Activated T-cell treated with anti-CD3 and anti-CD28 coated beads for 4 hours (primary cell): ENCODE measurements around the gene EFNB3.

ENCODE experiments used
- DNase-seq: peaks from one replicate; pipeline ENCODE4 v3.0.0-alpha.2; 2020

EFNB3 gene, protein sequence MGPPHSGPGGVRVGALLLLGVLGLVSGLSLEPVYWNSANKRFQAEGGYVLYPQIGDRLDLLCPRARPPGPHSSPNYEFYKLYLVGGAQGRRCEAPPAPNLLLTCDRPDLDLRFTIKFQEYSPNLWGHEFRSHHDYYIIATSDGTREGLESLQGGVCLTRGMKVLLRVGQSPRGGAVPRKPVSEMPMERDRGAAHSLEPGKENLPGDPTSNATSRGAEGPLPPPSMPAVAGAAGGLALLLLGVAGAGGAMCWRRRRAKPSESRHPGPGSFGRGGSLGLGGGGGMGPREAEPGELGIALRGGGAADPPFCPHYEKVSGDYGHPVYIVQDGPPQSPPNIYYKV

DNA sequence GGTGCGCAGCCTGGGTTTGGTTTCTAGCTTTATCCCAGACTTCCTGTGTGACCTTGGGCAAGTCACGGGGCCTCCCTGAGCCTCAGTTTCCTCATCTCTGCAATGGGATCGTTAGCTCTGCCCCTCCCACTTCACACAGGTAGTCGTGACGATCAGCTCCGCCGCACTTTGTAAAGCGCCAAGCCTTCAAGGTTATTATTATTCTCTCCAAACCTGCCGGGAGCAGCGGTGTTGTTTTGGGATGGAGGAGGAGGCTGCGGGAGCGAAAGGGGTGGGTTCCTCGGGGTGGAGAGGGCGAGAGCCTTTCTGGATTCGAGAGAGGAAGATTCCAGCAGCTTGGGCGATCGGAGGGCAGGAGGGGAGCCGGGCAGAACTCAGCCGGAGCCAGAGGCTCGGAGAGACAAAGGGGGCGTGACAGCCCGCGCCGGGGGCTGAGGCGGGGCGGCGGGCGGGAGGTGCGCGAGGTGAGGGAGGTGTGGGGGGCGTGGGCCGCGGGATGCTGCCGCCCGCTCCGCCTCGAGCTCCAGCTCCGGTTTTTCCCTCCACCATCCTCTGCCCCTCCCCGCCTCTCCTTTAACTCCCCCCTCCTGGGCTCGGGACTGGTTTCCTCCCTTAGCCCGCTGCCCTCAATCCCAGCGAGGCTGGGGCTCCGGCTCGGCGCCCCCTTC is at the start of gene EFNB3:
Gene EFNB3 (plus strand): TSS at position 602 of the 668 bp plus-strand sequence. CDS start 397 bp downstream, outside the sequence.
- no peak for DNase-seq

DNA sequence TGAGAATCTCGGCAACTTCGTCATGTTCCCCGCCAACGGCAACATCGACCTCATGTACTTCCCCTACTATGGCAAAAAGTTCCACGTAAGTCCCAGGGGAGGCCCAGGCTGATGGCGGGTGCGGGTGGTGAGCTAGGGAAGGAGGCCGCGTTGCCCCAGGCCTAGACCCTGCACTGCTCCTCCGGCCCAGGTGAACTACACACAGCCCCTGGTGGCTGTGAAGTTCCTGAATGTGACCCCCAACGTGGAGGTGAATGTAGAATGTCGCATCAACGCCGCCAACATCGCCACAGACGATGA is 49.5 kb upstream of the EFNB3 start:
- DNase-seq, result no peak

DNA sequence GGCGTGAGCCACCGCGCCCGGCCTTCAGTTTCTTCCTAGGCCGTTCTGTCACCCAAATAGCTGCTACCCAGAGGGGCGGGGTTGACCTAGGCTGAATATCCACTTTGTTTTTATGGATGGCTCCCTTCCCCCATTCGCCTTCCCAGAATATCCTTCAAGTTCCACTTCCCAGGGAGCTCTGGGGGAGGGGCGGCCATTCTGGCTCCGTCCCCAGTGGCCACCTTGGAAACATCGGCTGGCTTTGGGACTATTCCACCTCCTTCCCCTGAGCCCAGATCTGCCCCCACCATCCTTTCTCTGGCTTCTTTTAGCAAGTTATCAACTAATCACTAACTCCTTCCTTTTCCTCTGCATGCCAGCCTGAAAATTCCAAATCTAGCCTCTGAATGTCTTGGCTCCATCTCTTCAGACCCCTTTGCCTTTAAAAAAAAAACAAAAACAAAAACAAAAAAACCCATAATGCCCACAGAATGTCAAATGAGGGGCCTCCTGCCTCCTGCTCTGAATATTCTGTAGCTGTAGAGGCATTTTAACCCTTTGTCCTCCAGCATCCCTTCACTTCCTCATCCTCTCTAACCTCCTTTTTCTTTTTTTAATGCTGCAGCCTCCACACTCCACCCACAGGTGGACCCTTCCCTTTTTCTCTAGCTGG is 47.9 kb upstream of the EFNB3 start:
- DNase-seq, result no peak

DNA sequence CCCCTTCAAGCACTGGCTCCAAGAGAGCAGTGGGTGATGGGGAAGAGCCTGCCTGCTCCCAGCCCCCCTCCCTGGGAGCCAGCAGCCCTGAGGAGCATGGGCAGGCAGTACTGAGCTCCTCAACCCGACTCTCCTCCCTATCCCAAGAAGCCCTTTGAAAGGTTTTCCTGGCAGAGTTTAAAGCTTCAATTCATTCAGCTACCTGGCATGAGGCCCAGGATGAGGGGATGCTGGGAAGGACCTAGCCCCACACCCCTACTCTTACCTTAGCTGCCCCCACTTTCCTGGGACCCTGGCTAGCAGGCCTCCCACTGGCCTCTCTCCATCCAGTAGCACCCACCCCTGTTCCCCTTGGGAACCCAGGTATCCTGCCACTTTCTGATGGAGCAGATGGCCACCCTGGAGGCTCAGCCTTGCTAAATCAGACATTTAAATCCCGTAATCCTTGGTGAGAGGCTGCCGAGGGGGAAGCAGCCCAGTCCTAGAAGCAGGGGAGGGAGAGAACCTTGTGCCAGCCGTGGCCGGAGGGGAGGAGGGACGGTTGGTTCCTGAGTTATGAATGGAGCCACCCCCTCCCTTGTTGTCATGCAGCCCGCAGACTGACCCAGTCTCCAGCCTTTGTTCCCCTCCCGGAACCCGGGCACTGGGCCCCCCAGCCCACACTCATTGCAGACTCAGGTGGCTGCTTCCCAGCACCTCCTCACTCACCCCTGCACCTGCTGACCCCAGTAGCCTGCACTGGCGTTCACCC is 37.2 kb upstream of the EFNB3 start:
- no peak for DNase-seq

DNA sequence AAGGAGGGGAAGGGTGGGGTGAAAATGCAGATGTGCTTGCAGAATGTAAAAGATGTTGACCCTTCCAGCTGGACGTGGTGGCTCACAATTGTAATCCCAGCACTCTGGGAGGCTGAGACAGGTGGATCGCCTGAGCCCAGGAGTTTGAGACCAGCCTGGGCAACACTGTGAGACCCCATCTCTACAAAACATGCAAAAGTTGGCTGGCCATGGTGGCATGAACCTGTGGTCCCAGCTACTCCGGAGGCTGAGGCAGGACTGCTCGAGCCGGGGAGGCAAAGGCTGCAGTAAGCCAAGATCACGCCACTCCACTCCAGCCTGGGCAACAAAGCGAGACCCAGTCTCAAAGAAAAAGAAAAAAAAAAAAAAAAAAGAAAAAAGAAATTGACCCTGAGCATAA is 36.5 kb upstream of the EFNB3 start:
- DNase-seq, result no peak

DNA sequence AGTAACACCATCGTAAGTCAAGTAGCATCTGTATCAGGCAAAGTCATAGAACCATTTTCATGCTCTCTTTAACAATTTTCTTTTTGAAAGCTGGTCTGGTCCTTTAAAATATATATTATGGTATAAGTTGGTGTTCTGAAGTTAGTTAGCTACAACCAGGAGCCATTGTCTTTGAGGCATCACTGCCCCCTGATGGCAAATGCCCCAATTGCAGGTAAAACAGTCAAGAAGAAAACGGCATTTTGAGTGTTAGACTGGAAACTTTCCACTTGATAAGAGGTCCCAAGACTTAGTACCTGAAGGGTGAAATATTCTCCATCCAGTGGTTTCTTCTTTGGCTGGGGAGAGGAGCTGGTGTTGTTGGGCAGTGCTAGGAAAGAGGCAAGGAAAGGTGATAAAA is 31.8 kb upstream of the EFNB3 start:
- DNase-seq, result no peak

DNA sequence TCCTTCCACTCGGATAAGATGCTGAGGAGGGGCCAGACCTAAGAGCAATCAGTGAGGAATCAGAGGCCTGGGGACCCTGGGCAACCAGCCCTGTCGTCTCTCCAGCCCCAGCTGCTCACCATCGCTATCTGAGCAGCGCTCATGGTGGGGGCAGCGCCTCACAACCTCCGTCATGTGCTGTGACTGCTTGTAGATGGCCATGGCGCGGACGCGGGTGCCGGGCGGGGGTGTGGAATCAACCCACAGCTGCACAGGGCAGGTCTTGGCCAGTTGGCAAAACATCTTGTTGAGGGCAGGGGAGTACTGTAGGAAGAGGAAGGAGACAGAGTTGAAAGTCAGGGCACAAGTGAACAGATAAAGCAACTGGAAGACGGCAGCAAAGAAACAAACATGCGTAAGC is 30.1 kb upstream of the EFNB3 start:
- DNase-seq, result no peak

DNA sequence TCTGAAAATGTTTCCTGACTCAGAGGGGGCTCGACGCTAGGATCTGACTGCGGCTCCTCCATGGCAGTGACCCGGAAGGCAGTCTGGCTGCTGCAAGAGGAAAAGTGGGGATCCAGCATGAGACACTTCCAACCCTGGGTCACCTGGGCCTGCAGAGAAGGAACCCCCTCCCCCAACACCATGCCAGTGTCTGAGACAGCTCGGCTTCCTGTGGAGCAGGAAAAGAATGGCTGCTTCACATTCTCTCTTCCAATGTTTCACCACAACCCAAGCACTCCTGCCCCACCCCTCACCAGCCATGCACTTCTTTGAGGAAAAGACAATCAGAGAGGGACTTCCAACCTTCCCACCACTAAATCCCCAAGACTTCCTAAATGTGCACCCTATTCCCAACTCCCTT is 28.5 kb upstream of the EFNB3 start:
- no peak for DNase-seq

DNA sequence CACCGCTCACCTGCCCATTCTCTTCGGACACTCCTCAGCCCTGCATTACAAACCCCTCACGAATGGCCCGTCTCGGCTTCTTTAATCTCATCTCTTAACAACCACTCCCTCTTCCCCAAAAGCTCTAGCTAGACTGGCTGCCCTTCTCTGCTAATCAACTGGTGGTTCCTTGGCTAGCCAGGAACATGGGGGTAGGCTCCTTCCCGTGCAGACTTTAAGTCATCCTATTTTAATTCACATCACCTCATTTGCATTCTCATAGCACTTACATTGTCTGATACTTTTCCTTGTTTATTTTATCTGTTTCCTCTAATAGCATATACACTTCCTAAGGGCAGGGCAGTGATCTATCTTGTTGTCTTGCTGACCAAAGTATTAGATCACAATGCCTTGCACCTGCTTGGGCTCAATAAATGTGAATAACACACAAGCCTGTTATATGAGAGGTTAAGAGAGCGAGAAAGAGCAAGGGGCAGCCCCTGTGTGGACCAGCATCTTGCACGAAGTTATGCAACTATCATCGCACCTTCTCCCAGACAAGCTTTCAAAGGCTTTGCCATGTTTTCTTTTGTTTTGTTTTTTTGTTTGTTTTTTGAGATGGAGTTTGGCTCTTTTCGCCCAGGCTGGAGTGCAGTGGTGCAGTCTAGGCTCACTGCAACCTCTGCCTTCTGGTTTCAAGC is 27.5 kb upstream of the EFNB3 start:
- DNase-seq, result no peak

DNA sequence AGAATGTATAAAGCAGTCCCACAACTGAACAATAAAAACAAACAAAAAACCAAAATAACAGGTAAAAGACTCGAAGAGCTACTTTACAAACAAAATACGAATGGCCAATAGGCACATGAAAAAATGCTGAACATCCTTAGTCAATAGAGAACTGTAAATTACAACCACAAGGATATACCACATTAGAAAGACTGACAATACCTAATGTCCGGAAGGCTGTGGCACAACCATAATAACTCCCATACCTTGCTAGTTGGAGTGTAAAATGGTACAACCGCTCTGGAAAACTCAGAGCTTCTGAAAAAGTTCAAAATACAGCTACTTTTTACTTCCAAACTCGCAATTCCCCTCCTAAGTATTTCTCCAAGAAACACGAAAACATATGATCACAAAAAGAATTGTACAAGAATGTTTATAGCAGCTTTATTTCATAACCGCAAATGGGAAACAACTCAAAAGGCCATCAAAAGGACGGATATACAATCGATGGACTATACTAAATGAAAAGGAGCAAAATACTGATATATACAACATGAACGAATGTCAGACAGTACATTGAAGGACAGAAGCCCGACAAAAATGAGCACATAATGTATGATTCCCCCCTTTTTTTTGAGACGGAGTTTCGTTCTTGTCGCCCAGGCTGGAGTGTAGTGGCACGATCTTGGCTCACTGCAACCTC is 20.0 kb upstream of the EFNB3 start:
- no peak for DNase-seq

DNA sequence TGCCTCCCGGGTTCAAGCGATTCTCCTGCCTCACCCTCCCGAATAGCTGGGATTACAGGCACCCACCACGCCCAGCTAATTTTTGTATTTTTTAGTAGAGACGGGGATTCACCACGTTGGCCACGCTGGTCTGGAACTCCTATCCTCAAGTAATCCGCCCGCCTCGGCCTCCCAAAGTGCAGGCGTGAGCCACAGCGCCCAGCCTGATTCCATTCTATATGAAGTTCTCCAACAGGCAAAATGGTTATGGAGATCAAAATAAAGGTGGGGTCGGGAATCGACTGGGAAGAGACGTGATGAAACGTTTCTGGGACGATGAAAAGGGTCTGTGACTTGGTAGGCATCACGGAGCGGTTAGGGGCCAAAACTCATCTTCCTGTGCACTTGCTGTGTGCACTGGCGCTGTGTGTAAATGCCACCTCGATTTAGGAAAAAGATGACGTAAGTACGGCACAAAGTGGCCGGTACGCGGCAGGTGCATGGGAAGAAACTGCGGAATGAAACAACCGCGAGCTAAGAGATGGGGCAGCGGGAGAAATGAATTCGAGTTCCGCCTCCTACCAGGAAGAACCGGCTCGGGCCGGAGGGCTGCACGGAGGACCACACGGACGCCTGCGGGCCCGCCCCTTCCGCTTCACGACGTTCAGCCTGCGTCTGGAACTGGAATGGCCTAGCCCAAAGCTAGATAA is 19.3 kb upstream of the EFNB3 start:
- peak; percentile 72 for DNase-seq

DNA sequence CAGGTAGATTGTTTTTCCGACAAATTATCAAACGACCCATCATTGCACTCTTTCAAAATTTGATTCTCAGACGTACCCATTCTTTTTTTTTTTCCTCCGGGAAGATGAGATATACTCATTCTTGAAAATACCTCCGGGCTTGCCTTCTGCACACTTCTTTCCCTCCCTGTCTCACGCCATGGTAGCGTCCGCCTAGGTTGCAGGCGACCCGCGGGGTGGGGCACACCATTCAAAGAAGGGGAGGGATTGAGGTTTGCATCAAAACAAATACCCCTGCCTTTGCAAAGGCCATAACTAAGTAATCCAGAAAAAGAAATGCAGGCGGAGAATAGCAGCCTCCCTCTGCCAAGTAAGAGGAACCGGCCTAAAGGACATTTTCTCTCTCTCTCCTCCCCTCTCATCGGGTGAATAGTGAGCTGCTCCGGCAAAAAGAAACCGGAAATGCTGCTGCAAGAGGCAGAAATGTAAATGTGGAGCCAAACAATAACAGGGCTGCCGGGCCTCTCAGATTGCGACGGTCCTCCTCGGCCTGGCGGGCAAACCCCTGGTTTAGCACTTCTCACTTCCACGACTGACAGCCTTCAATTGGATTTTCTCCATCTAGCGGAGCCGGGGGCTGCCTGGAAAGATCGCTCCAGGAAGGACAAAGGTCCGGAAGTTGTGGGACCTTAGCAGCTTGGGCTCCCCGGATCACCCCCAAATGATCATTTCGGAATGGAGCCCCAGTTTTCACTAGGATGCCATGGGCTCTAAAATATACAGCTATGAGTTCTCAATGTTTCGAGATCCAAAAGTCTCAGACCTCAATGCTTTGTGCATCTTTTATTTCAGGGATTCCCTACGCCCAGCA is 18.6 kb upstream of the EFNB3 start:
- peak; percentile 68 for DNase-seq

DNA sequence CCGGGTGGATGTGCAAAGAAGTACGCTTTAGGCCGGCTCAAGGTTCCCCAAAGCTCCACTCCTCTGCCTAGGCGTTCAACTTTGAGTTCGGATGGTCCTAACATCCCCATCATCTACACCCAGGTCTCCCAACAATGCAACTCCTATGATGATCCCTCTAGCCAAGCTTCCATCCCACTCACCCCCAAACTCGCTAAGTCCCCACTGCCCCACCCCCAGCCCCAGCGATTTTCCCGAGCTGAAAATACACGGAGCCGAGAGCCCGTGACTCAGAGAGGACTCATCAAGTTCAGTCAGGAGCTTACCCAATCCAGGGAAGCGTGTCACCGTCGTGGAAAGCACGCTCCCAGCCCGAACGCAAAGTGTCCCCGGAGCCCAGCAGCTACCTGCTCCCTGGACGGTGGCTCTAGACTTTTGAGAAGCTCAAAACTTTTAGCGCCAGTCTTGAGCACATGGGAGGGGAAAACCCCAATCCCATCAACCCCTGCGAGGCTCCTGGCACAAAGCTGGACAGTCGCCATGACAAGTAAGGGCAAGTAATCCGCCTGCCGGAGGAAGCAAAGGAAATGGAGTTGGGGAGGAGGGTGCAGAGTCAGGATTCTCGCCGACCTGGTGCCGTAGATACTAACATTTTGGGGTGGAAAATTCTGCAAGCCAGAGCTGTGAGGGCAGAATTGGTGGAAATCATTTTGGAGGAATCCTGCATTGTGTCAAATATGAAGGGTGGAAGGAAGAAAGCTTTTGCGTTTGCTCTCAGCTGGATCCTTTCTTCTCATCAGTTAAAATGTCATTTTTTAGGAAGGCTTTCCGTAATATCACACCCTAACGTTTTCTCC is 17.7 kb upstream of the EFNB3 start, which contains the start of gene TP53:
Gene TP53 (minus strand): TSS at position 419 of the 836 bp plus-strand sequence. CDS start 10,896 bp downstream, outside the sequence.
- peak; percentile 82 for DNase-seq

DNA sequence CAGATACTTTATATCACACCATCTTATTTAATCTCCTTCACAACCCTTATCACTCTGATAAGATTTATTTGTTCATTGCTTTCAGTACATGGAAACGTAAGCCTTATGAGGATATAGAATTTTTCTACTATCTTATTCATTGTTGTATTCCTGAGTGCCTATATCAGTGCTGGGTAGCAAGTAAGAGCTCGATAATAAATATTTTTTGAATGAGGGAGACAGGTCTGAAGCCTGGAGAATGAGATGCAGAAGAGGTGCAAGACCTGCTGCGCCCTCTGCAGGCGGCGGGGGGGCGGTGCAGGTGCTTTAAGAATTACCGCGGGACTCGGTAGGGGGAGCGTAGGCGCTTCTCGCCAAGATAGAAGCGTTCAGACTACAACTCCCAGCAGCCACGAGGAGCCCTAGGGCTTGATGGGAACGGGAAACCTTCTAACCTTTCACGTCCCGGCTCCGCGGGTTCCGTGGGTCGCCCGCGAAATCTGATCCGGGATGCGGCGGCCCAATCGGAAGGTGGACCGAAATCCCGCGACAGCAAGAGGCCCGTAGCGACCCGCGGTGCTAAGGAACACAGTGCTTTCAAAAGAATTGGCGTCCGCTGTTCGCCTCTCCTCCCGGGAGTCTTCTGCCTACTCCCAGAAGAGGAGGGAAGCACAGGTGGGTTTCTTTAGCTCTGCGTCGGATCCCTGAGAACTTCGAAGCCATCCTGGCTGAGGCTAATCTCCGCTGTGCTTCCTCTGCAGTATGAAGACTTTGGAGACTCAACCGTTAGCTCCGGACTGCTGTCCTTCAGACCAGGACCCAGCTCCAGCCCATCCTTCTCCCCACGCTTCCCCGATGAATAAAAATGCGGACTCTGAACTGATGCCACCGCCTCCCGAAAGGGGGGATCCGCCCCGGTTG is 16.8 kb upstream of the EFNB3 start, which contains the start of gene WRAP53:
Gene WRAP53 (plus strand): TSS at position 570 of the 900 bp plus-strand sequence. CDS start 172 bp downstream, at position 742.
- peak; percentile 97 for DNase-seq

DNA sequence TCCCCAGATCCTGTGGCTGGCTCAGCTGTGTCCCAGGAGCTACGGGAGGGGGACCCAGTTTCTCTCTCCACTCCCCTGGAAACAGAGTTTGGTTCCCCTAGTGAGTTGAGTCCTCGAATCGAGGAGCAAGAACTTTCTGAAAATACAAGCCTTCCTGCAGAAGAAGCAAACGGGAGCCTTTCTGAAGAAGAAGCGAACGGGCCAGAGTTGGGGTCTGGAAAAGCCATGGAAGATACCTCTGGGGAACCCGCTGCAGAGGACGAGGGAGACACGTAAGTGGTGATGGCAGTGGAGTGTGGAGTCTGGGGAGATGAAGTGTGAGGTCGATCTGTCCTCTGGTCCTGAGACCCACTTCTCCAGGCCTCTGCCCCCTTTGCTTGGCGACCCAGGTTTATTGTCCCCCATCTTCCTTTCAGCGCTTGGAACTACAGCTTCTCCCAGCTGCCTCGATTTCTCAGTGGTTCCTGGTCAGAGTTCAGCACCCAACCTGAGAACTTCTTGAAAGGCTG is 16.1 kb upstream of the EFNB3 start:
- no peak for DNase-seq

DNA sequence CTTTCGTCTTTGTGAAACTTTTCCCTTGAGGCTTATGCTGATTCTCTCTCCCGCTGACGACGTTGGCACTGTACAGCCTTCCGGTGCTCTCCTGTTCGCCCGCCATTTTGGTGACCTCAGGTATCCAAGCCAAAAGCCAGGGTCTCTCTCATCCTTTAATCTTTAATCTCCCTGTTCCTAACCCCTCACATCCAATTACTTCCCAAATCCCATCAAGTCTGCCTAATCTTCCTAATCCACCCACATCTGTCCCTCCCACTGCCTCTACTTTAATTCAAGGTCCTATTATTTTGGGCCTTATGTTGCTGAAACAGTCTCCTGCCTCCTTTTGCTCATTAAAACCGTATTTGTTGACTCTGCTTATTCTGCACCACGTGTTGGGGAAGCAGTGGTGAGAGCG is 9.4 kb upstream of the EFNB3 start:
- DNase-seq, result no peak

DNA sequence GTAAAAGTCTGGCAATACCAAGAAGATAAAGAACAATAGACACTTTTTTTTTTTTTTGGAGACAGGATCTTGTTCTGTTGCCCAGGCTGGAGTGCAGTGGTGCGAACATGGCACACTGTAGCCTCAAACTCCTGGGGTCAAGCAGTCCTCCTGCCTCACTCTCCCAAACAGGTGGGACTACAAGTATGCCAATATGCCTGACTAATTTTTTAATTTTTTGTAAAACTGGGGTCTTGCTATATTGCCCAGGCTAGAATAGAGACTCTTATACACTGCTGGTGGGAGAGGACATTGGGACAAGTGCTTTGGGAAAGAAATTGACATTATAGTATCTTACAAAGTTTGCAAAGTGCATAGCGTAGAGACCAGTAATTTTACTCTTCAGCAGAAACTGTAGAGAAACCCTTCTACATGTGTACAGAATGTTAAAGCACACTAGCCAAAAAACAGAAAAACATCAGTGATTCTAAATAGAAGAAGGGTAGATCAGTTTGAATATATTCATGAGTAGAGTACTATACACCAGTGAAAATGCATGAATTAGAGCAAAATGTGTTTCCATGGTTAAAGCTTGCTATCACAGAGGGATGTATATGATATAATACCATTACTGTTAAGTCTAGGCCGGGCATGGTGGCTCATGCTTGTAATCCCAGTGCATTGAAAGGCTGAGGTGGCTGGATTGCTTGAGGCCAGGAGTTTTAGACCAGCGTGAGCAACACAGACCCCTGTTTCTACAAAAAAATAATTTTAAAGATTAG is 7.0 kb upstream of the EFNB3 start:
- DNase-seq, result no peak
